HCT116 (cell line): ENCODE measurements around the gene LIN7B. TPM values are rescaled to one million over a fixed set of nuclear protein-coding genes. Genes with fewer than 3 reads are reported as not detected.
A peak's percentile ranks its signal among the peaks of the same experiment; 100 is the strongest.

Source experiments
- ATAC-seq: fragments of 200-7000 bp; cut with Tn5 transposase; 2 replicates; pipeline ENCODE4 v1.9.1; 2020; ENCODE audit warnings: mild to moderate bottlenecking, moderate library complexity
- BruUV-seq: library from RNA; stranded (reverse); fragments of 400-500 nt; replicated peaks from 2 replicates; lab custom pipeline; 2021; lab: Mats Ljungman, UMichigan
- CTCF ChIA-PET: fragments of 300-600 bp; sonication (Branson Sonifier 250); formaldehyde crosslinking; loops from one replicate; lab custom pipeline; 2021; ENCODE audit warnings: antibody characterized with exemption; lab: Charles Lee
- POLR2A ChIA-PET: fragments of 300-600, 350-600 bp; sonication (Branson Sonifier 250); formaldehyde crosslinking; loops from one replicate; lab custom pipeline; 2021; ENCODE audit warnings: antibody characterized with exemption; lab: Charles Lee
- RAD21 ChIA-PET, 2 experiments: fragments of 300-600 bp; sonication (Branson Sonifier 250); formaldehyde crosslinking; loops; one replicate each; lab custom pipeline; 2023; ENCODE audit warnings: low total read pairs in 2 of 2; ENCODE audit not compliant: uncharacterized antibody in 2 of 2, unreplicated experiment in 2 of 2, low non-redundant PET in 1 of 2; lab: Charles Lee
- DNase-seq: peaks from one replicate; pipeline ENCODE4 v3.0.0-alpha.2; 2010; ENCODE audit warnings: low read depth, low spot score
- H2AFZ ChIP-seq: fragments of 200-600 bp; shearing (Covaris generic), sonication (generic); 2 replicates; pipeline ENCODE4 v1.6.1; 2017; ENCODE audit warnings: low read depth, mixed run types, mixed read lengths, antibody characterized with exemption, low read length; ENCODE audit not compliant: poor library complexity, severe bottlenecking
- H3K27ac ChIP-seq: 2 replicates; pipeline ENCODE4 v1.5.1; 2012; ENCODE audit warnings: low read depth, low read length
- H3K27me3 ChIP-seq: fragments of 200-600 bp; sonication (generic); 2 replicates; pipeline ENCODE4 v1.6.1; 2016; ENCODE audit warnings: mixed run types, low read length, mixed read lengths; ENCODE audit not compliant: insufficient read depth
- H3K36me3 ChIP-seq, 2 experiments: fragments of 200-500 bp in 1 of 2; fragments of 200-600 bp in 1 of 2; sonication (Bioruptor generic) in 1 of 2; sonication (generic) in 1 of 2; 2 replicates each; pipeline versions ENCODE4 v1.5.1 to v1.6.1; 2014 to 2016; ENCODE audit warnings: low read length in 2 of 2, inconsistent platforms in 1 of 2, mixed read lengths in 1 of 2, mixed run types in 1 of 2; ENCODE audit not compliant: insufficient read depth in 2 of 2, control insufficient read depth in 1 of 2
- H3K4me1 ChIP-seq, 2 experiments: fragments of 200-600 bp in 1 of 2; sonication (generic) in 1 of 2; 2 replicates each; pipeline versions ENCODE4 v1.5.1 to v1.6.1; 2012 to 2017; ENCODE audit warnings: low read length in 2 of 2, inconsistent platforms in 1 of 2, mild to moderate bottlenecking in 1 of 2, mixed read lengths in 1 of 2, mixed run types in 1 of 2, moderate library complexity in 1 of 2; ENCODE audit not compliant: insufficient read depth in 2 of 2, control insufficient read depth in 1 of 2
- H3K4me2 ChIP-seq: fragments of 200-600 bp; sonication (generic); 2 replicates; pipeline ENCODE4 v1.6.1; 2017; ENCODE audit warnings: mixed run types, low read length, mixed read lengths
- H3K4me3 ChIP-seq, 2 experiments: fragments of 200-600 bp in 1 of 2; sonication (generic) in 1 of 2; replicated peaks in 1 of 2; 2 replicates each; pipeline ENCODE4 v1.5.1; 2011 to 2016; ENCODE audit warnings: low read length in 2 of 2, control low read depth in 1 of 2, low read depth in 1 of 2, mild to moderate bottlenecking in 1 of 2, mixed read lengths in 1 of 2, mixed run types in 1 of 2
- H3K79me2 ChIP-seq: fragments of 200-600 bp; sonication (generic); 2 replicates; pipeline ENCODE4 v1.6.1; 2017; ENCODE audit warnings: mild to moderate bottlenecking, mixed run types, low read length, moderate library complexity, mixed read lengths; ENCODE audit not compliant: insufficient read depth
- H3K9ac ChIP-seq: fragments of 200-600 bp; sonication (generic); 2 replicates; pipeline ENCODE4 v1.6.1; 2016; ENCODE audit warnings: low read length, mixed read lengths
- H3K9me2 ChIP-seq: fragments of 200-600 bp; sonication (generic), shearing (Covaris generic); 2 replicates; pipeline ENCODE4 v1.6.1; 2017; ENCODE audit warnings: mixed run types, mild to moderate bottlenecking, moderate library complexity; ENCODE audit not compliant: insufficient read depth
- H3K9me3 ChIP-seq, 2 experiments: fragments of 200-500 bp in 1 of 2; fragments of 200-600 bp in 1 of 2; sonication (Bioruptor generic) in 1 of 2; sonication (generic) in 1 of 2; 2 replicates each; pipeline ENCODE4 v1.6.1; 2014 to 2017; ENCODE audit warnings: low read length in 2 of 2, mixed read lengths in 2 of 2, inconsistent platforms in 1 of 2, low read depth in 1 of 2, mild to moderate bottlenecking in 1 of 2, mixed run types in 1 of 2, moderate library complexity in 1 of 2; ENCODE audit not compliant: control insufficient read depth in 1 of 2, insufficient read depth in 1 of 2
- H4K20me1 ChIP-seq: fragments of 200-600 bp; sonication (generic), shearing (Covaris generic); 2 replicates; pipeline ENCODE4 v1.6.1; 2017; ENCODE audit warnings: mixed run types, mild to moderate bottlenecking, moderate library complexity; ENCODE audit not compliant: insufficient read depth
- ATF3 ChIP-seq: IDR thresholded peaks from 2 replicates; pipeline ENCODE4 v1.6.1; 2012
- EZH2 ChIP-seq: fragments of 200-600 bp; sonication (generic); IDR thresholded peaks from 2 replicates; pipeline ENCODE4 v1.6.1; 2017; ENCODE audit warnings: antibody characterized with exemption, mixed run types
- EZH2phosphoT487 ChIP-seq: fragments of 200-600 bp; IDR thresholded peaks from 2 replicates; pipeline ENCODE4 v1.6.1; 2018; ENCODE audit warnings: antibody characterized with exemption, borderline replicate concordance
- JUND ChIP-seq: IDR thresholded peaks from 2 replicates; pipeline ENCODE4 v1.6.1; 2012
- MAX ChIP-seq: IDR thresholded peaks from 2 replicates; pipeline ENCODE4 v1.6.1; 2012
- POLR2A ChIP-seq: IDR thresholded peaks from 2 replicates; pipeline ENCODE4 v1.7.0; 2011; ENCODE audit warnings: borderline replicate concordance; ENCODE audit not compliant: insufficient read depth, insufficient read length; ENCODE audit errors: extremely low read depth
- POLR2AphosphoS5 ChIP-seq: IDR thresholded peaks from 2 replicates; pipeline ENCODE4 v1.6.1; 2011; ENCODE audit warnings: mild to moderate bottlenecking, low read depth, low read length, moderate library complexity
- RAD21 ChIP-seq: IDR thresholded peaks from 2 replicates; pipeline ENCODE4 v1.6.1; 2012; ENCODE audit warnings: low read depth, mild to moderate bottlenecking
- SIN3A ChIP-seq: IDR thresholded peaks from 2 replicates; pipeline ENCODE4 v1.6.1; 2012; ENCODE audit warnings: low read depth
- TCF7L2 ChIP-seq: IDR thresholded peaks from 2 replicates; pipeline ENCODE4 v1.7.0; 2011; ENCODE audit warnings: borderline replicate concordance, inconsistent platforms; ENCODE audit not compliant: insufficient read depth, insufficient read length; ENCODE audit errors: extremely low read depth
- ZFX ChIP-seq: fragments of 450-650 bp; IDR thresholded peaks from 2 replicates; pipeline ENCODE4 v1.6.1; 2017
- intact Hi-C: fragments of 100-400 bp; cut with micrococcal nuclease; formaldehyde crosslinking; loops from 2 replicates; pipeline ENCODE4 v1.10.0; 2022
- total RNA-seq: library from RNA; stranded (reverse); gene quantifications from one replicate; pipeline ENCODE4 v1.2.1, GENCODE V29; 2021; ENCODE audit not compliant: unreplicated experiment
- TF ChIP-seq, protein P1 (sequence below), 3 experiments: fragments of 200-600 bp in 1 of 3; sonication (generic) in 1 of 3; IDR thresholded peaks in 2 of 3; conservative IDR thresholded peaks in 1 of 3; 2 replicates each; pipeline ENCODE4 v1.5.1; 2012 to 2017; ENCODE audit warnings: low read depth in 2 of 3, low read length in 2 of 3, antibody characterized with exemption in 1 of 3, borderline replicate concordance in 1 of 3, control low read depth in 1 of 3, mild to moderate bottlenecking in 1 of 3, mixed read lengths in 1 of 3, mixed run types in 1 of 3, moderate library complexity in 1 of 3; ENCODE audit not compliant: insufficient read depth in 1 of 3
- TF ChIP-seq, protein P2 (sequence below): IDR thresholded peaks from 2 replicates; pipeline ENCODE4 v1.6.1; 2011; ENCODE audit warnings: mild to moderate bottlenecking, low read length, moderate library complexity; ENCODE audit not compliant: insufficient replicate concordance; ENCODE audit errors: extremely low read depth

The LIN7B gene
- total RNA-seq, 1 experiment from 2014 or later = 7.2 TPM

- TF ChIP-seq, protein P1, sequence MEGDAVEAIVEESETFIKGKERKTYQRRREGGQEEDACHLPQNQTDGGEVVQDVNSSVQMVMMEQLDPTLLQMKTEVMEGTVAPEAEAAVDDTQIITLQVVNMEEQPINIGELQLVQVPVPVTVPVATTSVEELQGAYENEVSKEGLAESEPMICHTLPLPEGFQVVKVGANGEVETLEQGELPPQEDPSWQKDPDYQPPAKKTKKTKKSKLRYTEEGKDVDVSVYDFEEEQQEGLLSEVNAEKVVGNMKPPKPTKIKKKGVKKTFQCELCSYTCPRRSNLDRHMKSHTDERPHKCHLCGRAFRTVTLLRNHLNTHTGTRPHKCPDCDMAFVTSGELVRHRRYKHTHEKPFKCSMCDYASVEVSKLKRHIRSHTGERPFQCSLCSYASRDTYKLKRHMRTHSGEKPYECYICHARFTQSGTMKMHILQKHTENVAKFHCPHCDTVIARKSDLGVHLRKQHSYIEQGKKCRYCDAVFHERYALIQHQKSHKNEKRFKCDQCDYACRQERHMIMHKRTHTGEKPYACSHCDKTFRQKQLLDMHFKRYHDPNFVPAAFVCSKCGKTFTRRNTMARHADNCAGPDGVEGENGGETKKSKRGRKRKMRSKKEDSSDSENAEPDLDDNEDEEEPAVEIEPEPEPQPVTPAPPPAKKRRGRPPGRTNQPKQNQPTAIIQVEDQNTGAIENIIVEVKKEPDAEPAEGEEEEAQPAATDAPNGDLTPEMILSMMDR (IDR thresholded peaks at IDR 0.05 in 2 of 3, conservative IDR thresholded peaks at IDR 0.05 in 1 of 3; ENCODE audit: borderline replicate concordance in 1 of 3, insufficient read depth in 1 of 3, low read depth in 2 of 3, low read length in 2 of 3) = no peak
- TF ChIP-seq TCF7L2 = no peak
- TF ChIP-seq JUND = no peak
- no peak for TF ChIP-seq MAX
- TF ChIP-seq, protein P2, sequence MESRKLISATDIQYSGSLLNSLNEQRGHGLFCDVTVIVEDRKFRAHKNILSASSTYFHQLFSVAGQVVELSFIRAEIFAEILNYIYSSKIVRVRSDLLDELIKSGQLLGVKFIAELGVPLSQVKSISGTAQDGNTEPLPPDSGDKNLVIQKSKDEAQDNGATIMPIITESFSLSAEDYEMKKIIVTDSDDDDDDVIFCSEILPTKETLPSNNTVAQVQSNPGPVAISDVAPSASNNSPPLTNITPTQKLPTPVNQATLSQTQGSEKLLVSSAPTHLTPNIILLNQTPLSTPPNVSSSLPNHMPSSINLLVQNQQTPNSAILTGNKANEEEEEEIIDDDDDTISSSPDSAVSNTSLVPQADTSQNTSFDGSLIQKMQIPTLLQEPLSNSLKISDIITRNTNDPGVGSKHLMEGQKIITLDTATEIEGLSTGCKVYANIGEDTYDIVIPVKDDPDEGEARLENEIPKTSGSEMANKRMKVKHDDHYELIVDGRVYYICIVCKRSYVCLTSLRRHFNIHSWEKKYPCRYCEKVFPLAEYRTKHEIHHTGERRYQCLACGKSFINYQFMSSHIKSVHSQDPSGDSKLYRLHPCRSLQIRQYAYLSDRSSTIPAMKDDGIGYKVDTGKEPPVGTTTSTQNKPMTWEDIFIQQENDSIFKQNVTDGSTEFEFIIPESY = no peak
- TF ChIP-seq, all 23 proteins: peak for 0
These were observed 51.1 kb downstream of the LIN7B start (continued) for GRCh38 chr19:49165111-49165750.

- Histone ChIP-seq H3K4me1 (no peaks in the 10 kb centered on the region; a peak in 1 of 4 replicates), H3K79me2 (no peaks in the 10 kb centered on the region), H3K36me3 (peaks cover 0 to 4% of the 10 kb centered on the region in 2 experiments; a peak in 2 of 4 replicates), H3K9ac (no peak overlapping the region), H3K27ac (no peak overlapping the region), H3K27me3 (no peaks in the 10 kb centered on the region), H3K4me2 (no peak overlapping the region), H3K9me2 (no peaks in the 10 kb centered on the region), H4K20me1 (no peaks in the 10 kb centered on the region), H3K9me3 (no peaks in the 10 kb centered on the region), H2AFZ (no peak overlapping the region), H3K4me3 (no peak overlapping the region)
- CTCF ChIA-PET = no interaction called here
- intact Hi-C loops = no loop called here
- POLR2A ChIA-PET = no interaction called here
- no TSS peak for BruUV-seq
- RAD21 ChIA-PET = no interaction called here
- ATAC-seq = 0 out of 2 replicates have a peak, but pooled peaks have one; percentile 34
- DNase-seq = no peak
- TF ChIP-seq ATF3 (no peak), ZFX (no peak), POLR2AphosphoS5 (no peak), EZH2 (no peak), MAX (no peak), EZH2phosphoT487 (no peak), POLR2A (no peak), RAD21 (no peak), SIN3A (no peak)
- TF ChIP-seq, protein P2 = no peak
- TF ChIP-seq, protein P1 (IDR thresholded peaks at IDR 0.05 in 2 of 3, conservative IDR thresholded peaks at IDR 0.05 in 1 of 3; ENCODE audit: borderline replicate concordance in 1 of 3, insufficient read depth in 1 of 3, low read depth in 2 of 3, low read length in 2 of 3) = no peak
These were observed 51.7 kb downstream of the LIN7B start for GRCh38 chr19:49165865-49166301.
